Activated CD8-positive, alpha-beta T cell treated with anti-CD3 and anti-CD28 coated beads for 36 hours (primary cell): ENCODE measurements around the gene PRKD2. TPM values are rescaled to one million over a fixed set of nuclear protein-coding genes. Genes with fewer than 3 reads are reported as not detected.
"Not testable (repeated sequence)": the region's sequence is repeated elsewhere in the genome, so short reads cannot be mapped to it uniquely, and the experiment has no call there.

ENCODE experiments used
- ATAC-seq: fragments of 200-7000 bp; cut with Tn5 transposase; one replicate; pipeline ENCODE4 v1.10.0; 2021; ENCODE audit warnings: mild to moderate bottlenecking, moderate library complexity
- CTCF ChIA-PET: fragments of 350-600 bp; sonication (Branson Sonifier 250); formaldehyde crosslinking; loops from one replicate; lab custom pipeline; 2021; ENCODE audit warnings: antibody characterized with exemption; lab: Charles Lee
- POLR2A ChIA-PET: fragments of 350-600 bp; sonication (Branson Sonifier 250); formaldehyde crosslinking; loops from one replicate; lab custom pipeline; 2021; ENCODE audit warnings: antibody characterized with exemption; lab: Charles Lee
- DNase-seq: peaks from one replicate; pipeline ENCODE4 v3.0.0-alpha.2; 2020
- H3K27ac Mint-ChIP-seq: one replicate; pipeline ENCODE4 v1.8.0; 2021; ENCODE audit warnings: mild to moderate bottlenecking, mixed read lengths
- H3K27me3 Mint-ChIP-seq: one replicate; pipeline ENCODE4 v1.8.0; 2021; ENCODE audit warnings: mixed read lengths
- H3K36me3 Mint-ChIP-seq: one replicate; pipeline ENCODE4 v1.8.0; 2021; ENCODE audit warnings: low read depth, mixed read lengths
- H3K4me1 Mint-ChIP-seq: one replicate; pipeline ENCODE4 v1.8.0; 2021; ENCODE audit warnings: low read depth, mixed read lengths
- H3K4me3 Mint-ChIP-seq: one replicate; pipeline ENCODE4 v1.8.0; 2021; ENCODE audit warnings: mild to moderate bottlenecking, moderate library complexity, mixed read lengths
- H3K9me3 Mint-ChIP-seq: one replicate; pipeline ENCODE4 v1.8.0; 2021; ENCODE audit warnings: mixed read lengths
- intact Hi-C: fragments of 100-400 bp; cut with micrococcal nuclease; formaldehyde crosslinking; loops from one replicate; pipeline ENCODE4 v1.10.0; 2022
- total RNA-seq, 2 experiments: library from RNA; stranded (reverse); gene quantifications; one replicate each; pipeline ENCODE4 v1.2.3, GENCODE V29; 2021
- TF ChIP-seq, protein P1 (sequence below): fragments of 200-600 bp; IDR thresholded peaks from one replicate; pipeline ENCODE4 v1.8.0; 2022; ENCODE audit warnings: antibody characterized with exemption, mild to moderate bottlenecking

PRKD2 gene
- total RNA-seq, 2 experiments from 2014 or later: 81.1 to 86.0 TPM

DNA sequence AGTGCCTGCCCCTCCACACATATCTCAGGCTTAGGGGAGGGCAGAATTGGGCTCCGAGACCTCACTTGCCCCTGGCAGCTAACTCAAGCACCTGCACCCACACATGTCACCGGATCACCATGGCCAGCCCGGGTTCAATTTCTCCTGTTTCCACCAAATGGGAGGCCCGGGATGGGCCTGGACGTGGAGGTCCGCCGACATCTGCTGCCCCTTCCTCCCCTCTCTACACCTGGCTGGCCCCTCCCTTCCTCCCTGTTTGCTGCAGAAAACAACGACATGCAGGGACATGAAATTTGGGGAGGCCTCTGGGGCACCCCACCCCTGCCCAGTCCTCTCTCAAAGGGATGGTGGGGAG is 1.3 kb downstream of the PRKD2 start:
- Mint-ChIP-seq H3K27me3 (no peaks in the 10 kb centered on the region), H3K4me1 (peaks cover 33% of the 10 kb centered on the region), H3K9me3 (no peaks in the 10 kb centered on the region), H3K27ac (peak overlapping the region; percentile 94), H3K4me3 (peak overlapping the region; percentile 86), H3K36me3 (peaks cover 29% of the 10 kb centered on the region)
- ChIA-PET POLR2A (interaction anchor here (0.8 to 3.6 kb wide), 8 partner anchors 9 to 114 kb away, joined by 3 to 27 read pairs (median 4); partner anchors contain the start of genes CALM3 and SLC1A5), CTCF (interaction anchor here (0.8 to 5.7 kb wide), 6 partner anchors 8 to 177 kb away, joined by 3 to 75 read pairs (median 9); partner anchors contain the start of gene DACT3)
- DNase-seq: peak; percentile 39
- TF ChIP-seq, protein P1, sequence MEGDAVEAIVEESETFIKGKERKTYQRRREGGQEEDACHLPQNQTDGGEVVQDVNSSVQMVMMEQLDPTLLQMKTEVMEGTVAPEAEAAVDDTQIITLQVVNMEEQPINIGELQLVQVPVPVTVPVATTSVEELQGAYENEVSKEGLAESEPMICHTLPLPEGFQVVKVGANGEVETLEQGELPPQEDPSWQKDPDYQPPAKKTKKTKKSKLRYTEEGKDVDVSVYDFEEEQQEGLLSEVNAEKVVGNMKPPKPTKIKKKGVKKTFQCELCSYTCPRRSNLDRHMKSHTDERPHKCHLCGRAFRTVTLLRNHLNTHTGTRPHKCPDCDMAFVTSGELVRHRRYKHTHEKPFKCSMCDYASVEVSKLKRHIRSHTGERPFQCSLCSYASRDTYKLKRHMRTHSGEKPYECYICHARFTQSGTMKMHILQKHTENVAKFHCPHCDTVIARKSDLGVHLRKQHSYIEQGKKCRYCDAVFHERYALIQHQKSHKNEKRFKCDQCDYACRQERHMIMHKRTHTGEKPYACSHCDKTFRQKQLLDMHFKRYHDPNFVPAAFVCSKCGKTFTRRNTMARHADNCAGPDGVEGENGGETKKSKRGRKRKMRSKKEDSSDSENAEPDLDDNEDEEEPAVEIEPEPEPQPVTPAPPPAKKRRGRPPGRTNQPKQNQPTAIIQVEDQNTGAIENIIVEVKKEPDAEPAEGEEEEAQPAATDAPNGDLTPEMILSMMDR: no peak
- intact Hi-C loops: no loop called here
- ATAC-seq: no peak

- TF ChIP-seq, protein P1: no peak
- intact Hi-C loops: no loop called here
- Mint-ChIP-seq H3K4me1 (peaks cover 30% of the 10 kb centered on the region), H3K27me3 (no peaks in the 10 kb centered on the region), H3K9me3 (no peaks in the 10 kb centered on the region), H3K27ac (peak overlapping the region; percentile 94), H3K36me3 (peaks cover 33% of the 10 kb centered on the region), H3K4me3 (peak overlapping the region; percentile 86)
- ChIA-PET CTCF (interaction anchor here (0.9 to 5.7 kb wide), 8 partner anchors 8 to 109 kb away, joined by 3 to 75 read pairs (median 6); partner anchors contain the start of gene DACT3), POLR2A (interaction anchor here (0.6 to 3.6 kb wide), 16 partner anchors 8 to 218 kb away, joined by 3 to 27 read pairs (median 4); partner anchors contain the start of genes CALM3 and SLC1A5)
- ATAC-seq: peak; percentile 45
- DNase-seq: peak; percentile 84
Measured at GRCh38 chr19:46714444-46715106, 2.3 kb downstream of the PRKD2 start.

DNA sequence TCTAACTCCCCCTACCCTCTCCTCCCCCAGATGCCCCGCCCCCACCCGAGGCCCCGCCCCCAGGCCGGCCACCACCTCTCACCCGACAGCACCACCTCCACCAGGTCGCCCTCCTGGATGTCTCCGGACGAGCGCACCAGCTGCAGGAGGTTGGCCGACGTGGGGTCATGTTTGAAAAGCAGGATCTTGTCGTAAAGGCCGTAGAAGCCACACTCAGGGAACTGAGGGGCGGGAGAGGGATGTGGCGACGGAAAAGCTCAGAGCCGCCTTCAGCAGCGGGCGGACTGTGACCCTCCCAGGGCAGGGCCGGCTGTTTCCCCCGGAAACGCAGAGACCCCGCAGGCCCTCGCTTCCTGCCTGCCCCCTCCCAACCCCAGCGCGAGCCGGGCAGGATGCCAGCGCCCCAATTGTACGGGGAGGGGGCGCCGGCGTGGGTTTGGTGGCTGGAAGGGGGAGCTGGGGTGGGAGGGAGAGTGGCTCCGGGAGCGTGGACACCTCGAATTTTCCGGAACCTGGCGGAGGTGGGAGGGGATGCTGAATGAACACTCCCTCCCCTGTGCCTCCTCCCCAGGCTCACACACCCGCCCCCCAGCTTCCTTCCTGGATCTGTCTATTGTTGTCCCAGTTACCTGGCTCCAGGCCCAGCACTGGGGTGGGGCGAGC is 3.0 kb downstream of the PRKD2 start:
- ATAC-seq (peak; percentile 50), DNase-seq (peak; percentile 83)
- Mint-ChIP-seq H3K36me3 (peaks cover 32% of the 10 kb centered on the region), H3K4me1 (peaks cover 24% of the 10 kb centered on the region), H3K9me3 (no peaks in the 10 kb centered on the region), H3K27me3 (no peaks in the 10 kb centered on the region), H3K27ac (peak overlapping the region; percentile 94), H3K4me3 (peak overlapping the region; percentile 86)
- ChIA-PET CTCF (interaction anchor here (0.6 to 5.7 kb wide), 9 partner anchors 8 to 110 kb away, joined by 3 to 75 read pairs (median 4); partner anchors contain the start of gene DACT3), POLR2A (interaction anchor here (0.7 to 3.6 kb wide), 14 partner anchors 7 to 113 kb away, joined by 3 to 27 read pairs (median 5); partner anchors contain the start of genes CALM3 and SLC1A5)
- TF ChIP-seq, protein P1: no peak
- intact Hi-C loops: no loop called here

- Mint-ChIP-seq H3K4me3 (peak overlapping the region; percentile 86), H3K36me3 (peaks cover 33% of the 10 kb centered on the region), H3K27ac (peak overlapping the region; percentile 43), H3K4me1 (peaks cover 13% of the 10 kb centered on the region)
- ATAC-seq, DNase-seq, H3K9me3 Mint-ChIP-seq, H3K27me3 Mint-ChIP-seq, intact Hi-C loops: not testable (repeated sequence)
- POLR2A ChIA-PET: interaction anchor here (1.2 to 3.6 kb wide), 5 partner anchors 16 to 73 kb away, joined by 3 to 27 read pairs (median 5); partner anchors contain the start of gene SLC1A5
- CTCF ChIA-PET: interaction anchor here (2.1 to 5.7 kb wide), 4 partner anchors 10 to 99 kb away, joined by 4 to 75 read pairs (median 26); no protein-coding TSS in a partner anchor
Measured at GRCh38 chr19:46712768-46713338, 4.1 kb downstream of the PRKD2 start.

- ATAC-seq: no peak
- no peaks in the 10 kb centered on the region for H3K9me3 Mint-ChIP-seq
- TF ChIP-seq, protein P1: no peak
- peaks cover 10% of the 10 kb centered on the region for H3K4me1 Mint-ChIP-seq
- ChIA-PET POLR2A (interaction anchor here (0.9 to 1.7 kb wide), 4 partner anchors 13 to 100 kb away, joined by 3 to 4 read pairs (median 3); no protein-coding TSS in a partner anchor), CTCF (interaction anchor here (0.7 to 2.7 kb wide), 2 partner anchors 18 to 81 kb away, joined by 3 to 21 read pairs; no protein-coding TSS in a partner anchor)
- DNase-seq: no peak
- intact Hi-C loops: no loop called here
- H3K27ac Mint-ChIP-seq: no peak overlapping the region
- no peak overlapping the region for H3K4me3 Mint-ChIP-seq
- no peaks in the 10 kb centered on the region for H3K27me3 Mint-ChIP-seq
- peaks cover 40% of the 10 kb centered on the region for H3K36me3 Mint-ChIP-seq
Measured at GRCh38 chr19:46710687-46711086, 6.2 kb downstream of the PRKD2 start.
